Measurements from ENCODE around the gene SLC5A9.

GRCh38 chr1:48242141-48242736, 19.7 kb downstream of the SLC5A9 start:
- TF ChIP-seq CTCF (IDR thresholded peaks at IDR 0.05) (no peak), EP300 (IDR thresholded peaks at IDR 0.05) (no peak)

Data from upper lobe of left lung (tissue), 4 donors.